GM12873 (cell line): ENCODE data around the gene PRSS57.

ENCODE experiments used
- TF ChIP-seq, protein P1 (sequence below): IDR thresholded peaks from 2 replicates; pipeline ENCODE4 v1.5.1; 2012; ENCODE audit warnings: low read depth, mild to moderate bottlenecking, moderate library complexity, low read length, control low read depth; ENCODE audit not compliant: insufficient read depth; ENCODE audit errors: missing control alignments

Gene PRSS57

DNA sequence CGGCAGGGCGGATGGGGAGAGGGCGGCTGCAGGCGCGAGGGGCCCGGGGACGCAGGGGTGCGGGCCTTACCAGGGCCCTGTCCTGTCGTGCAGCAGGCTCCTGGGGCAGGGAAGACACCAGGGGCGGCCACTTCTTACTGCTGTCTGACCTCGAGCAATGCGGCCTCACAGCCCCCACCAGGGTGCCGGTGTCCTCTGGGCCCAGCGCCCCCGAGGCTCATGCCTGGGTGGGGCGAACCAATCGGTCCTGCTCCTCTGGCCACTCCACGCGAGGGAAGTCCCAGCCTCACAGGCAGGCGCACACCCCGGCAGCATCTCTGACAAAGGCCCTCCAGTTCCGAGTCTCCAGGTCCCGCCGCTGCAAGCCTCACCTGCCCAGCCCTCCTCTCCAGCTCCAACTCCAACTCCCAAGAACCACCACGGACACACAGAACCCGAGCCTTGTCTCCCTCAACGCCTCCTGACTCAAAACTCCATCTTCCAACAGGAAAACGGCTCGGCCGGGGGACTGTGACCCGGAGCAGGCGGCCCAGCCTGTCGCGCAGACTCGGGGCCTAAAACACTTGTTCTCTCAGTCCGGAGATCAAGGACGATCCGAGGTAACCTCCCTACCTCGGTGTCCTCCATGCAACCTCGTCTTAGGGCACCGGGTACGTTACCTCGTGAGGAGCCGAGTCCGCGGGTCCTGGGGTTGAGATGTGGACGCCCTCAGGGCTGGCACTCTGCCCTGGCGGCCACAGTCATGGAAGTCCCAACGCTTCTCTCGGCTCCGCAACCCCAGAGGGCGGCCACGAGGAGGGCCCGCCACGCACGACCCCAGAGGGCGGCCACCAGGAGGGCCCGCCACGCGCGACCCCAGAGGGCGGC lies 49.1 kb downstream of the PRSS57 start:
- TF ChIP-seq, protein P1, sequence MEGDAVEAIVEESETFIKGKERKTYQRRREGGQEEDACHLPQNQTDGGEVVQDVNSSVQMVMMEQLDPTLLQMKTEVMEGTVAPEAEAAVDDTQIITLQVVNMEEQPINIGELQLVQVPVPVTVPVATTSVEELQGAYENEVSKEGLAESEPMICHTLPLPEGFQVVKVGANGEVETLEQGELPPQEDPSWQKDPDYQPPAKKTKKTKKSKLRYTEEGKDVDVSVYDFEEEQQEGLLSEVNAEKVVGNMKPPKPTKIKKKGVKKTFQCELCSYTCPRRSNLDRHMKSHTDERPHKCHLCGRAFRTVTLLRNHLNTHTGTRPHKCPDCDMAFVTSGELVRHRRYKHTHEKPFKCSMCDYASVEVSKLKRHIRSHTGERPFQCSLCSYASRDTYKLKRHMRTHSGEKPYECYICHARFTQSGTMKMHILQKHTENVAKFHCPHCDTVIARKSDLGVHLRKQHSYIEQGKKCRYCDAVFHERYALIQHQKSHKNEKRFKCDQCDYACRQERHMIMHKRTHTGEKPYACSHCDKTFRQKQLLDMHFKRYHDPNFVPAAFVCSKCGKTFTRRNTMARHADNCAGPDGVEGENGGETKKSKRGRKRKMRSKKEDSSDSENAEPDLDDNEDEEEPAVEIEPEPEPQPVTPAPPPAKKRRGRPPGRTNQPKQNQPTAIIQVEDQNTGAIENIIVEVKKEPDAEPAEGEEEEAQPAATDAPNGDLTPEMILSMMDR = no peak

DNA sequence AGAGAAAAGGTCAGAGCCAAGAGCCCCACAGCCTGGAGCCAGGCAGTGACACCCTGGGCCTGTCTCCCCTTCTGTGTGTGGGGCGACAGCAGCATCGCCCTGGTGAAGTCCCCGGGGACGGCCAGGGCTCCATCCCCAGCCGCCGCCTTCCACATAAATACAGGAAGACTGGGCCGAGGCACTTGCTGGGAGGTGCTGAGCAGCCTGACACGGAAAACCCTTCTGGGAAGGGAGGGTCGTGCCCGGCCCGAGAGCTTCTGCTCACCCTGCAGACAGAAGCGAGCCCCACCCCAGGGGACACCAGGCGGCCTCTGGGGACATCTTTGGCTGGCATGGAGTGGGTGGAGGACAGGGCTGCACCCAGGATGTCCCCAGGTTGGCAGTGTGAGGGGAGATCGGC lies 50.5 kb downstream of the PRSS57 start:
- TF ChIP-seq, protein P1 = no peak

DNA sequence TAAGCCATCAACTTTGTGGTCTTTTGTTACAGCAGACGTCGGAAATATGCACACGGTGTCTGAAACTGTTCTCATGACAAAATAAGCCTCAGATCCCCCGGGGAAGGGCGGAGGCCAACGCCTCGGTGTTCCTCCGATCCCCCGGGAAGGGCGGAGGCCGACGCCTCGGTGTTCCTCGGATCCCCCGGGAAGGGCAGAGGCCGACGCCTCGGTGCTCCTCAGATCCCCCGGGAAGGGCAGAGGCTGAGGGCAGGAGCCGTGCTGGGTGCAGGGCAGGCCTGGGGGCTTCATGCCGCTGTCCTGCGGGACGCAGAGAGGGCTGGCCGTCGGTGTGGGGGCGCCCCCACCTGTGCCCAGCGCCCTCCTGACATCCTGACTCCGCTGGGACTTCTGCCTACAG lies 50.9 kb downstream of the PRSS57 start:
- TF ChIP-seq, protein P1 = no peak

DNA sequence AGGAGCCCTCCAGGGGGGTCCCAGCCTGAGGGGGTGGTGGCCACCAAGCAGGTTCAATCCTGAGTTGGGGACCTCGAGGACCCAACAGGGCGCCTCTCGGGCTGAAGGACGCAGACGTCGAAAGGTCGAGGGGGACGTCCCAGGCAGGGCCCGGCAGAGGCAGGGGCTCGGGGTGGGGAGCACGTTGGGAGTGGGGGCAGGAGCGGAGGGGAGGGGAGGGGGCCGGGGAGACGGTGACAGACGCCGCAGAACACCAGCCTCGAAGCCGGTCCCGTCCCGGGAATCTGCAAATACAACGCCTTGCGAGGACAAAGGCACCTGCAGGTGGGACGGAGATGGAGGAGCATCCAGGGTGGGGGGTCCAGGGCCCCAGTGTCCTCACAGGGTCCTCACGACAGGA lies 51.5 kb downstream of the PRSS57 start:
- TF ChIP-seq, protein P1 = no peak

DNA sequence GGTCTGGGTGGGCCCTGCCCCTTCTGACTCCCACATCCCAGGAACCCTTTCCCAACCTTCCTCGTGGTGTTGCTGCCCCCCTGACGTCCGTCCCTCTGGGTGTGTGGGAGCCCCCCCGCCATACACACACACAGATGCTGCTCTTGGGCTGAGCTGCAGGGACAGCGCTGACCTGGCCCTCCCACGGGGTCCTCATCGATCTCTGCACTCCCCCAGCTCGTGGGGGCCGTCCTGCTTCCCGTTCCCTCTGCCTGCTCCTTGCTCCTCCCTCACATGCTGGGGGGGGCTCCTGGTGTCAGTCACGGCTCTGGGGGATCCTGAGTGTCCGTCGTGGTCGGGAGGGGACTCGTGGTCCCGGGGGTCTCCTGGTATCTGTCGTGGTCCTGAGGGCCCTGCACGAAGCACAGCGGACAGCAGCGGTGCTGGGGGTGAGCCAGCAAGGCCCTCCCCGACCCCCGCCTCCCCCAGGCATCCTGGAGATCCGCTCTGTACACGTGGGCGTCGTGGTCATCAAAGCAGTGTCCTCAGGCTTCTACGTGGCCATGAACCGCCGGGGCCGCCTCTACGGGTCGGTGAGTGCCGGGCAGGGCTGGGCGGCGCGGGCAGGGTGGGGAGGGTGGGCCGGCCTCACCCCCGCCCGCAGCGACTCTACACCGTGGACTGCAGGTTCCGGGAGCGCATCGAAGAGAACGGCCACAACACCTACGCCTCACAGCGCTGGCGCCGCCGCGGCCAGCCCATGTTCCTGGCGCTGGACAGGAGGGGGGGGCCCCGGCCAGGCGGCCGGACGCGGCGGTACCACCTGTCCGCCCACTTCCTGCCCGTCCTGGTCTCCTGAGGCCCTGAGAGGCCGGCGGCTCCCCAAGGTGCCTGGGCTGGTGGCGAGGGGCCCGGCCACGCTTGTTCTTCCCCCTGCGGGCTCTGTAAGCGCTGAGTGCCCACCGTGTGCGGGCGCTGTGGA lies 52.2 kb downstream of the PRSS57 start:
- TF ChIP-seq, protein P1 = no peak

DNA sequence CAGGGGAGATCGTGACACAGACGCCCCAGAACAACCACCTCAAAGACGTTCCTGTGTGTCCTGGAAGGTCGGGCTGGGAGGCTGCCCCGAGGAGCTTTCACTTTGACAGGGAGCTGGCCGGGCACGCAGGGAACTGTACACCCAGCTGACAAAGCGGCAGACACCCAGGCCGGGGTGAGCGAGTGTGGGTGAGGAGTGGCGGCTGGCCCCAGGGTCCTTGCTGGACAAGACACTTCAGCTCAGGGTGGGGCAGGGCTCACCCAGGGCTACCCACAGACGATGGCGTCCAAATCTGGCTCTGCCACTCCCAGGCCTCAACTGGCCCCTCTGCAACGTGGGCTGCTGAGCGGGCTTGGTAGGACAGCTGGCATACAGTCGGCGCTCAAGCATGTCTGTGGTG lies 53.5 kb downstream of the PRSS57 start:
- TF ChIP-seq, protein P1 = no peak
